ENCODE data around the gene BMP3. TPM values are rescaled to one million over a fixed set of nuclear protein-coding genes. Genes with fewer than 3 reads are reported as not detected.
A peak's percentile ranks its signal among the peaks of the same experiment; 100 is the strongest.

Gene BMP3
- total and polyA plus RNA-seq, 10 of the 15 experiments (the other 5 are each of a cell fraction or from before 2014, with no cell fraction given) = 0.37 to 1.4 (median 0.88) TPM

DNA sequence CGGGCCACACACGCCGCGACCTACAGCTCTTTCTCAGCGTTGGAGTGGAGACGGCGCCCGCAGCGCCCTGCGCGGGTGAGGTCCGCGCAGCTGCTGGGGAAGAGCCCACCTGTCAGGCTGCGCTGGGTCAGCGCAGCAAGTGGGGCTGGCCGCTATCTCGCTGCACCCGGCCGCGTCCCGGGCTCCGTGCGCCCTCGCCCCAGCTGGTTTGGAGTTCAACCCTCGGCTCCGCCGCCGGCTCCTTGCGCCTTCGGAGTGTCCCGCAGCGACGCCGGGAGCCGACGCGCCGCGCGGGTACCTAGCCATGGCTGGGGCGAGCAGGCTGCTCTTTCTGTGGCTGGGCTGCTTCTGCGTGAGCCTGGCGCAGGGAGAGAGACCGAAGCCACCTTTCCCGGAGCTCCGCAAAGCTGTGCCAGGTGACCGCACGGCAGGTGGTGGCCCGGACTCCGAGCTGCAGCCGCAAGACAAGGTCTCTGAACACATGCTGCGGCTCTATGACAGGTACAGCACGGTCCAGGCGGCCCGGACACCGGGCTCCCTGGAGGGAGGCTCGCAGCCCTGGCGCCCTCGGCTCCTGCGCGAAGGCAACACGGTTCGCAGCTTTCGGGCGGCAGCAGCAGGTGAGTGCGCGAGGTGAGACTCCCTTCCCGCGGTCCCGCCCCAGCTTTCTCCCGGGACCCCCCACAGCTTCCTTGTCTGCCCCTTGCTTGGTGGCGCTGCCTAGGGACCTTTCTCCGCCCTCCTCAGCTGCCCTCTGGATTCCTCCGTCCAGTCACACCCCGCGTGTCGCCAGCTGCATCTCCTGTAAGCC is 678 bp downstream of the BMP3 start:
- ChIA-PET POLR2A (interaction anchor here (0.5 to 1.0 kb wide), 3 partner anchors 10 to 1855 kb away, joined by 3 to 5 read pairs (median 4); no protein-coding TSS in a partner anchor), CTCF (interaction anchor here (0.8 to 15.3 kb wide), 9 partner anchors 9 to 670 kb away, joined by 3 to 268 read pairs (median 3); no protein-coding TSS in a partner anchor), RAD21 (ENCODE audit: unreplicated experiment) (interaction anchor here (0.7 to 3.1 kb wide), 11 partner anchors 8 to 820 kb away, joined by 3 to 14 read pairs (median 3); no protein-coding TSS in a partner anchor), SMC1A (ENCODE audit: uncharacterized antibody, unreplicated experiment) (interaction anchor here (0.6 to 14.8 kb wide), 16 partner anchors 8 to 668 kb away, joined by 3 to 144 read pairs (median 4); no protein-coding TSS in a partner anchor)
- Histone ChIP-seq H3K27me3 (replicated peaks in 1 of 2; ENCODE audit: control insufficient read depth in 2 of 2, insufficient read depth in 2 of 2, low read length in 1 of 2) (peaks cover 6 to 7% of the 10 kb centered on the region in 2 experiments; a peak in 3 of 4 replicates), H3K4me2 (ENCODE audit: control insufficient read depth, insufficient read depth) (peak overlapping the region; percentile 72), H2AFZ (ENCODE audit: control insufficient read depth, low read depth, low read length) (peak overlapping the region; percentile 51), H3K4me3 (peak overlapping the region; percentile 65; the same call in 1 of the 2 replicates), H3K4me1 (ENCODE audit: control insufficient read depth, insufficient read depth, low read length) (no peaks in the 10 kb centered on the region), H3K36me3 (ENCODE audit: control insufficient read depth in 2 of 2, insufficient read depth in 2 of 2, low read length in 1 of 2) (no peaks in the 10 kb centered on the region), H3K9me3 (replicated peaks; ENCODE audit: control insufficient read depth, insufficient read depth, low read length) (no peaks in the 10 kb centered on the region), H3K9ac (ENCODE audit: control insufficient read depth, insufficient read depth, low read length) (no peak overlapping the region), H3K79me2 (ENCODE audit: control insufficient read depth, insufficient read depth, low read length) (no peaks in the 10 kb centered on the region), H3K27ac (ENCODE audit: control insufficient read depth, insufficient read depth) (no peak overlapping the region), H4K20me1 (ENCODE audit: control insufficient read depth, insufficient read depth) (no peaks in the 10 kb centered on the region)
- BruUV-seq (replicated peaks) = no TSS peak
- TF ChIP-seq NR2C2 (IDR thresholded peaks at IDR 0.05; ENCODE audit: borderline replicate concordance, control insufficient read depth, insufficient read length, low read depth) = no peak
- peak; percentile 89 for TF ChIP-seq HDAC6 (IDR thresholded peaks at IDR 0.05; ENCODE audit: unreplicated experiment)
- no peak for TF ChIP-seq MTA3 (IDR thresholded peaks at IDR 0.05; ENCODE audit: borderline replicate concordance, low read length)
- TF ChIP-seq, protein P1, sequence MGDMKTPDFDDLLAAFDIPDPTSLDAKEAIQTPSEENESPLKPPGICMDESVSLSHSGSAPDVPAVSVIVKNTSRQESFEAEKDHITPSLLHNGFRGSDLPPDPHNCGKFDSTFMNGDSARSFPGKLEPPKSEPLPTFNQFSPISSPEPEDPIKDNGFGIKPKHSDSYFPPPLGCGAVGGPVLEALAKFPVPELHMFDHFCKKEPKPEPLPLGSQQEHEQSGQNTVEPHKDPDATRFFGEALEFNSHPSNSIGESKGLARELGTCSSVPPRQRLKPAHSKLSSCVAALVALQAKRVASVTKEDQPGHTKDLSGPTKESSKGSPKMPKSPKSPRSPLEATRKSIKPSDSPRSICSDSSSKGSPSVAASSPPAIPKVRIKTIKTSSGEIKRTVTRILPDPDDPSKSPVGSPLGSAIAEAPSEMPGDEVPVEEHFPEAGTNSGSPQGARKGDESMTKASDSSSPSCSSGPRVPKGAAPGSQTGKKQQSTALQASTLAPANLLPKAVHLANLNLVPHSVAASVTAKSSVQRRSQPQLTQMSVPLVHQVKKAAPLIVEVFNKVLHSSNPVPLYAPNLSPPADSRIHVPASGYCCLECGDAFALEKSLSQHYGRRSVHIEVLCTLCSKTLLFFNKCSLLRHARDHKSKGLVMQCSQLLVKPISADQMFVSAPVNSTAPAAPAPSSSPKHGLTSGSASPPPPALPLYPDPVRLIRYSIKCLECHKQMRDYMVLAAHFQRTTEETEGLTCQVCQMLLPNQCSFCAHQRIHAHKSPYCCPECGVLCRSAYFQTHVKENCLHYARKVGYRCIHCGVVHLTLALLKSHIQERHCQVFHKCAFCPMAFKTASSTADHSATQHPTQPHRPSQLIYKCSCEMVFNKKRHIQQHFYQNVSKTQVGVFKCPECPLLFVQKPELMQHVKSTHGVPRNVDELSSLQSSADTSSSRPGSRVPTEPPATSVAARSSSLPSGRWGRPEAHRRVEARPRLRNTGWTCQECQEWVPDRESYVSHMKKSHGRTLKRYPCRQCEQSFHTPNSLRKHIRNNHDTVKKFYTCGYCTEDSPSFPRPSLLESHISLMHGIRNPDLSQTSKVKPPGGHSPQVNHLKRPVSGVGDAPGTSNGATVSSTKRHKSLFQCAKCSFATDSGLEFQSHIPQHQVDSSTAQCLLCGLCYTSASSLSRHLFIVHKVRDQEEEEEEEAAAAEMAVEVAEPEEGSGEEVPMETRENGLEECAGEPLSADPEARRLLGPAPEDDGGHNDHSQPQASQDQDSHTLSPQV (IDR thresholded peaks at IDR 0.05) = no peak
- no peak for TF ChIP-seq CHD2 (IDR thresholded peaks at IDR 0.05; ENCODE audit: borderline replicate concordance, low read depth, low read length)
- TF ChIP-seq ESRRA (IDR thresholded peaks at IDR 0.05; ENCODE audit: low read length) = no peak
- no peak for TF ChIP-seq PML (IDR thresholded peaks at IDR 0.05; ENCODE audit: low read length)
- TF ChIP-seq TAF1 (IDR thresholded peaks at IDR 0.05; ENCODE audit: borderline replicate concordance, low read depth, low read length) = no peak
- TF ChIP-seq, protein P2, sequence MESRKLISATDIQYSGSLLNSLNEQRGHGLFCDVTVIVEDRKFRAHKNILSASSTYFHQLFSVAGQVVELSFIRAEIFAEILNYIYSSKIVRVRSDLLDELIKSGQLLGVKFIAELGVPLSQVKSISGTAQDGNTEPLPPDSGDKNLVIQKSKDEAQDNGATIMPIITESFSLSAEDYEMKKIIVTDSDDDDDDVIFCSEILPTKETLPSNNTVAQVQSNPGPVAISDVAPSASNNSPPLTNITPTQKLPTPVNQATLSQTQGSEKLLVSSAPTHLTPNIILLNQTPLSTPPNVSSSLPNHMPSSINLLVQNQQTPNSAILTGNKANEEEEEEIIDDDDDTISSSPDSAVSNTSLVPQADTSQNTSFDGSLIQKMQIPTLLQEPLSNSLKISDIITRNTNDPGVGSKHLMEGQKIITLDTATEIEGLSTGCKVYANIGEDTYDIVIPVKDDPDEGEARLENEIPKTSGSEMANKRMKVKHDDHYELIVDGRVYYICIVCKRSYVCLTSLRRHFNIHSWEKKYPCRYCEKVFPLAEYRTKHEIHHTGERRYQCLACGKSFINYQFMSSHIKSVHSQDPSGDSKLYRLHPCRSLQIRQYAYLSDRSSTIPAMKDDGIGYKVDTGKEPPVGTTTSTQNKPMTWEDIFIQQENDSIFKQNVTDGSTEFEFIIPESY (IDR thresholded peaks at IDR 0.05) = no peak
- in situ Hi-C loops (cut with MboI) = no loop called here
- FAIRE-seq (no peak), DNase-seq (ENCODE audit: low read depth, low spot score) (no peak), ATAC-seq (peak; percentile 75)
- 15% methylated on average over 71 of the region's 77 CpGs for WGBS (ENCODE audit: insufficient coverage, insufficient replicate concordance, low lambda C conversion rate, missing lambda C conversion rate)
- intact Hi-C loops (cut with micrococcal nuclease; ENCODE audit: unreplicated experiment) = loop anchor here (5.0 kb wide), 1 partner anchor 154 kb away; no protein-coding TSS in a partner anchor
